NOMO-1 treated with DMSO at 0.1 percent for 48 hours (cell line): ENCODE data around the gene RASA1.
A peak's percentile ranks its signal among the peaks of the same experiment; 100 is the strongest.

Source experiments
- DNase-seq: peaks from one replicate; lab custom pipeline; 2025; ENCODE audit not compliant: unreplicated experiment; lab: John Stamatoyannopoulos, UW

RASA1 gene

GRCh38 chr5:87359106-87359505, 91.4 kb downstream of the RASA1 start:
- DNase-seq: no peak

GRCh38 chr5:87360132-87360531, 92.4 kb downstream of the RASA1 start:
- no peak for DNase-seq

- no peak for DNase-seq
These were observed 93.4 kb downstream of the RASA1 start for GRCh38 chr5:87361031-87361445.

- peak; percentile 52 for DNase-seq
These were observed 94.0 kb downstream of the RASA1 start for GRCh38 chr5:87361536-87362213.

DNA sequence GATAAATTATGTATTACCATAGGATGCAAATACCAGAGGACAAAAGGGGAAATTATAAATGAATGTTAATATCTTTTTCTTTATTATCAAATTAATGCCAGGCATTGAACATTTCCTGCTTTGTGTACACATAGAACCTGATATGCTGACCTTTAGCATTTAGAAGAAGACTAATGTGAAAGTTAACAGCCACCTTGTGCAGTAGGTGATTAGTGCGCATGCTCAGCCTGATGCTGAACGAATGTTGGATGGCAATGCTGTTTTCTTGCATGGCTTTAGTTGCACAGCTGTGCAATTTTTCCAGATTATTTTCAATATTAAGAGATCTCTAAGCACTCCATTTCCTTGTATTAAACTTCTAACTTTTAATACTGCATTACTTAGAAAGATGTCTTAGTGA, 99.6 kb downstream of the RASA1 start:
- no peak for DNase-seq

DNA sequence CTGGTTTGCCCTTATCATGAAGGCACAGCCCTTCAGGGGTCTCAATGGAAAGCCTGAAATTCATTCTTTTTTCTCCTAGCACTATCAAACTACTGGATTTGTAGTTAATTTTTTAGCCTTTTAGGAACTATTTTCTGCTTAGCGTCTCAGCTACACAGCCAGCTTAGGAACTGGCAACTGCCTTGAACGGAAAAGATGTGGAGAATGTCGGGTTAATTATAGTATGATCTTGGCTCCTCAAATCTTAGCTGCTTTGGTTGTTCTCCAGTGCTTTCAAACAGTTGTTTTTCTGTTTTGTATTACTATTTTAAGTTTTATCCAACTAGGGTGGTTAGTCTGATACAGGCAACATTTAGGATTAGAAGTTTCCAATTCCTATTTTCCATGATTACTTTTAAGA, 100.9 kb downstream of the RASA1 start:
- DNase-seq: no peak

DNA sequence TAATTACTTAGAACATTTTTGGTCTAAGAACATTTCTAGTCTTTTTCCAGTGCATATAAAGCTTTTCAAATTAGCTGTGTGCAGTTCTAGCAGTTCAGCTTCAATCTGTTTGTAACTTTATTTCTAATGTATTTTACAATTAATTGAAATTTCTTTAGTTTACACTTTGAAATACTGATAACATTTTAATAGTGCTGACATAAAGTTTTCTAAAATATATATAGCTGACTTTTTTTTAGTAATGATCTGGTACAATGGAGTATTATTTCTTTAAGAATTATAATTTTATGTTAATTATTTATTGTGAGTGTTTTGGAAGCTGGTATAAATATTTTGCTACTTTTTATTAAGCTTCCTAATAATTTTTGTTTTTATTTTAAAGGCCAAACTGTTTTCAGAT, 101.7 kb downstream of the RASA1 start:
- no peak for DNase-seq

DNA sequence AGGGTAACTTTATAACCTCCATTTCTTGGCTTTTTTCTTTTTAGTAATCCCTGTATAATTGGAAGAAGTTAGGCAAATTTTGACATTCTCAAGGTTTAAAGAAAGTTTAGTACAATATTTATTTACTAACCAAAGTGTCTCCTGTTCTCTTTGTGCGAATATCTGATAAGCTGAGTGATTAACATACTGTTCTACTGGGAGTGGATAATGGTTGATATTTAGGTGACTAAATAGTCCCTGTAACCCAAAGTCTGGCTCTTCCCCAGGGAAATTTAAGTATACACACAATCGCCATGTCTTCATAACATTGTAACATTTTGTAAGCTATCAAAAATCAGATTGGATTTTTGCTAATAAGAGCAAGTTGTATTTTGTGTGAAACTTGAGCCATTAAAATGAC, 105.0 kb downstream of the RASA1 start:
- DNase-seq: no peak

DNA sequence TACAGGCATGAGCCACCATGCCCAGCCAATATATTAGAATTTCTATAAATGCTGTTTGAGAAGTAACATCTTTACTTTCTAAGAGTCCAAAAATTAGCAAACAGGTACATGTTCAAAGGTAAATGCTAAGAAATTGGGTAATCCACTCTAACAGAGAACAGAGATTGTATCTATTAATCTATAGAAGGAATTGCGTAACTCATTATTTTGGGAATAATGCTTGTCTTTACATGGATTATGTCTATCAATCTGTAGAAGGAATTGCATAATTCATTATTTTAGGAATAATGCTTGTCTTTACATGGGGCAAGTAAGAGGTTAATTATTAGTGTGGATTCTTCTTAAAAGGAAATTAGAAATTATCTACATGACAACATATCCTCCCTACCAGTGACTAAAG, 114.5 kb downstream of the RASA1 start:
- DNase-seq: no peak

DNA sequence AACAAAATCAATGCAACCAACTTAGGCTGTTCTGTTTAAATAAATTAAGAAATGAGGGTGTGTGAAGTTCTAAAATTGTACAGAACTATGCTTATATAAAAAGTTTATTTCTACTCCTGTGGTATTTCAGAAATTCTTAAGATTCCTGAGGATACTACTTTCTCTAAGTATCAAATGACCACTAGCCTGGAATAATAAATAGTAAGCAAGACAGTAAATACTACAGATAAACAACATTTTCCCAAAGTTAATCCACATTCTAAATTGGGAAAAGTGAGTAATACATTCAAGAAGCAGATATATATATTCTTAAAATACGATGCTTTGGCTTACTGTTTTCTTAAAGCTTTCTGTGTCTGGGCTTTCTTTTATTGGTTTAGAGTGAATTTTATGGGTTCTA, 115.5 kb downstream of the RASA1 start:
- no peak for DNase-seq

DNA sequence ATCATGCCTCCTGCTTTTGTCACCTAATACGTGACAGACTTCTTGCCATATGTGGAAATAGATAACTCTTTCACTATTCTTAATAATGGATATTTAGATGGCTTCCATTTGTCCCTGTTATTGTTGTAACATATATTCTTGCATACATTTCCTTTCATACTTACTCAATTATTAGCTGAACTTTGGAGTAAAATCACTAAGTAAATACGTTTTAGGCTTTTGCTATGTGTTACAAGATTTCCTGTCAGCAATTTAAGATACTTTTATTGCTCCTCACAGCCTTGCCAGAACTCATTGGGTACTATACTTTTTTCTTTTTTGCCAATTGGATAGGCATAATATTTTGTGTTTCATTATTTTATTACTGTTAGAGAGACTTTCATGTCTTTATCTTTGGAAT, 118.1 kb downstream of the RASA1 start:
- DNase-seq: no peak

DNA sequence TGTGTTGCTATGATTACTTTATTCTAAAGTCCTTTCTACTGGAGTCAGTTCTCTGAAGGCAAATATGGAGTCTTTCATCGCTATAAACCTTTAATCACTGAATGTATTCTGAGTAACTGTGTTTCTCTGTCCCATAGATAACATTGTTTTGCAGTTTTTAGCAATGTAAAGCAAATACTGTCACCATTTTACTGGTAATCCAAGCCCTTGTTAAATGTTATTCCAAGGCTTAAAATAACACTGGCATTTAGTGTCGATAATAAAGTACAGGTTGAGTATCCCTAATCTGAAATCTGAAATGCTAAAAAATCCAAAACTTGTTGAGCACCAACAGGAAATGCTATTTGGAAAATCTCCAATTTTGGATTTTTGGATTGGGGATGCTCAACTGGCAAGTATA, 120.4 kb downstream of the RASA1 start:
- DNase-seq: no peak

DNA sequence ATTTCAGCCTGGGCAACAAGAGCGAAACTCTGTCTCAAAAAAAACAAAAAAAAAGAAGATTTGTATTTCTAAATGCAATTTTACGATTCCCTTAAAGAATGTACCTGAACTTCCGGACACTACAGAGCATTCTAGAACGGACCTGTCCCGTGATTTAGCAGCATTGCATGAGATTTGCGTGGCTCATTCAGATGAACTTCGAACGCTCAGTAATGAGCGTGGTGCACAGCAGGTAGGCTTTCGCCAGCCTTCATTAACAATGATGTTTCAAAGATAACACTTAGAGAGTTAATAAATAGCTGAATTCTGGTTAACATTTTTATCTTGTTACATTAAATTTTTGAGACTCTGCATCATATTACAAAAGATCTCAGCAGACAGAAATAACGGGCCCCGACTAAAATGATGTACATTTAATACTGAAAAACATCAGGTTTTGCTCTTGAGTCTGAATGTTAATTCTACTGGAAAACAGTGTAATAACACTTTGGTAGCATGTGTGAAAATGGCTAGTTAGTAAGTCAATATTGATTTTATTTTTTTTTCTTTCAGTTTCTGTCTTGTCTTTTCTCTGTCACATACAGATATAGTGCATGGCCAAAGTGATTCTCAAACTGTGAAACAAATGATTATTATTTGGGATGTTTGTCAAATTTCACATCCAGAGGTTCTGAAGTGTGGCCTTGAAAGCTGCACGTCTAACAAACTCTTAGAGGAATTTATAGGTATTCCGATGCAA, 121.8 kb downstream of the RASA1 start:
- no peak for DNase-seq

DNA sequence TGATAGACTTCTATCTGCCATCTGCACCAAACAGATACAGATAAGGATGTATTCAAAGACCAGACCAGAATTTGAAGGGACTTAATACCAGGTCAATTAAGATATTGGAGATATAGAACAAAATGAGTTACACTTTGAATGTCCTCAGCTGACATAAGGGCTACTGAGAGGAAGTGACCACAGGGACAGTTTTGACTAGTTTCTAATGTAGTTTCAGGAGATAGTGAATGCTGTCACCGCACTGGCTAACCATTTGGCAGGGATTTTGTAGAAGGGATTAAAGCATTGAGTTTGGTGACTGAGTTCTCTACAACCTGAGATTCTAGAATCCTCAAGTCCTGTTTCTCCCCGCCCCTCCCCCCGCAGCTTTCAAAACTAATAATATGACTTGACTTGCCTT, 122.4 kb downstream of the RASA1 start:
- DNase-seq: no peak

DNA sequence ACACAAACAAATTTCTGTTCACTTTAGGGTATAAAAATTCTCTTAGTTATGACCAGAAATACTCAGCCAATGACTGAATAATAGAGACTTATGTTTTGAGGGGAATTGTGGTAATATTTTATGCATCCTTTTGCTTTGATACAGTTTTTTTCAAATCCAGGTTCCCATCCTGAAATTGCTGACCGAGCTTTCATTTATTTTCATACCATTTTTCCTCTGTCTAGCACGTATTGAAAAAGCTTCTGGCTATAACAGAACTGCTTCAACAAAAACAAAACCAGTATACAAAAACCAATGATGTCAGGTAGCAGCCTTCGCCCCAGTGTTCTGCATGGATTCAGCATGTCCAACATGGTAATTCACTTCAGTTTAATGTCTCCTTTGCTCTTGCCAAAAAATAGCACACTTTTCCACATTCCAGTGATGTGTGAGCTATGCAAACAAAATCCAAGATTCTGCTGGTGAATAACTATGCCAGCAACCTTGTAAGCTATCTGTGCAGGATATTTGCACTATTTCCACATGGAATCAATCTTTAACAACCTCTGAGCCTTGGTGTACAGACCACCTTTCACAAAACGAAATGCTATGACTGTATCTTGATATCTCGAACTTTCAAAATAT, 123.0 kb downstream of the RASA1 start:
- DNase-seq: no peak

- DNase-seq: no peak
These were observed 124.5 kb downstream of the RASA1 start for GRCh38 chr5:87392170-87392569.

GRCh38 chr5:87392801-87393200, 125.1 kb downstream of the RASA1 start:
- no peak for DNase-seq

DNA sequence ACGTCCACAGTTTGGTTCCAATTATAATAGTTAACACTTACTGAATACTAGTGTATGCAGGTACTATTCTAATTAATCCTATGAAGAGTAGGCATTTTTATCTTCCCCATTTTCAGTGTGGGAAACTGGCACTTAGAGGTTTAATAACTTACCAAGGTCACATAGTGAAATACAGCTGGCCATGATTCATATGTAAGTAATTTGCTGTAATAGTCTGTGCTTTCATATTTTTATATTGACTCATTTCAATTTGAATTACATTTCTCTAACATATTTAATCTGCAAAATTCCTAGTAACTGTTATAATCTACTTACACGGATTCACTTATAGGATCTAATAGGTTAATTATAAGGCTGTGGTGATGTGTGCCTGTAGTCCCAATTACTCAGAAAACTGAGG, 125.6 kb downstream of the RASA1 start:
- DNase-seq: no peak

- DNase-seq: no peak
These were observed 126.9 kb downstream of the RASA1 start for GRCh38 chr5:87394411-87395165.

DNA sequence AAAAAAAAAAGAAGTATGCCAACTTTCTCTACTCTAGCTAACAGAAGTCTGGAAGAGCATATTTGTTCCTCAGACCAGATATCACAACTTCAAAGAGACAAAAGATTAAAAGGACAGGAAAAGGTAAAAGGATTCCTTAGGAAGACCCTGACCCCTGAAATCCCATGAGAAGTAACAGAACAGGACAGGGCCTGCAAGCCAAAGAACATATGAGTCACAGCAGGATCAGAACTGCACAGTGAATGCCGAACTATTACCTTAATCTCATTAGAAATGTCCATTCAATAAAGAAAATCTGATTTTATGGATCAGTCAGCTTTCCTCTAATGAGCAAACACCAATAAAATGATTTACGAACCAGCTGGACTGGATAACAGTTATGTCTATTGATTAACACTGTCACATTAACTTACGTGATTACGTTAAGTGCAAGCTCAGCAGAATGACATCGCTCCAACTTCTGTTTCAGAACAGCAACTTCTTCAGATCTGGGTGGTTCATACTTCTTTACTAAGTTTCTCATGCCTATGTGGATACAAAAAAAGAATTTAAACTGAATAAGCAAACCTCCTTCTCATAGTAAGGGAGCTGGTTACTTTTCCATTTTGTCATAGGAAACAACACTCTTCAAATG, 131.4 kb downstream of the RASA1 start:
- DNase-seq: no peak

DNA sequence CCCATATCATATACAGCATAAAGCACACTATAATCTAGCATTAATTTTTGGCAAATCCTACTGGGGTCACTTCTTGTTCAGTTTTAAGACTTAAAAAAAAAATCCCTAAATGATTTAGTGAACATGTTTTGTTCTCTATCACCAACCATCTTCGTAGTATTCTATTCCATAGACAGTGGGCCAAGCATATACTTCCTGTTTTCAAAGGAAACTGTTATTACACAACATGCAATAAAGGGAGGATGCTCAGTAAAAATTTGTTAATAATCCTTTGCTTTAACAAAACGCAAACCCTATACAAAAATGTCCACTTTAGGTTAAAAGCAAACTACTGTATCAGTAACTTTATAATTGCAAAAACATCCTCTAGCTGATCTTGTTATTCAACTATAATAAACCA, 132.0 kb downstream of the RASA1 start:
- DNase-seq: peak; percentile 86
